GM21723 (cell line): ENCODE data around the gene KCNQ5.

Source experiments
- ATAC-seq: cut with Tn5 transposase; IDR thresholded peaks from one replicate; pipeline ENCODE4 v1.9.1; 2021; ENCODE audit warnings: mild to moderate bottlenecking, moderate library complexity; ENCODE audit not compliant: unreplicated experiment

The KCNQ5 gene

GRCh38 chr6:72832271-72832670, 210.4 kb downstream of the KCNQ5 start:
- no peak for ATAC-seq

GRCh38 chr6:72835749-72836148, 213.9 kb downstream of the KCNQ5 start:
- no peak for ATAC-seq

GRCh38 chr6:72836971-72837370, 215.1 kb downstream of the KCNQ5 start:
- ATAC-seq = no peak

GRCh38 chr6:72841195-72841594, 219.3 kb downstream of the KCNQ5 start:
- ATAC-seq = no peak

GRCh38 chr6:72842140-72842539, 220.3 kb downstream of the KCNQ5 start:
- ATAC-seq = no peak

- ATAC-seq = no peak
These were observed 222.8 kb downstream of the KCNQ5 start for GRCh38 chr6:72844614-72845013.

- no peak for ATAC-seq
These were observed 227.5 kb downstream of the KCNQ5 start for GRCh38 chr6:72849346-72849745.

GRCh38 chr6:72850040-72850439, 228.2 kb downstream of the KCNQ5 start:
- no peak for ATAC-seq

- no peak for ATAC-seq
These were observed 228.6 kb downstream of the KCNQ5 start for GRCh38 chr6:72850469-72850868.

GRCh38 chr6:72855471-72855870, 233.6 kb downstream of the KCNQ5 start:
- ATAC-seq = no peak

- ATAC-seq = no peak
These were observed 234.9 kb downstream of the KCNQ5 start for GRCh38 chr6:72856801-72857200.

GRCh38 chr6:72857791-72858585, 236.1 kb downstream of the KCNQ5 start:
- ATAC-seq = no peak

- no peak for ATAC-seq
These were observed 239.2 kb downstream of the KCNQ5 start for GRCh38 chr6:72861059-72861458.

- ATAC-seq = peak; percentile 77
These were observed 240.1 kb downstream of the KCNQ5 start for GRCh38 chr6:72861935-72862432.

GRCh38 chr6:72863131-72863530, 241.3 kb downstream of the KCNQ5 start:
- ATAC-seq = no peak

GRCh38 chr6:72864236-72864635, 242.4 kb downstream of the KCNQ5 start:
- no peak for ATAC-seq

- ATAC-seq = no peak
These were observed 242.9 kb downstream of the KCNQ5 start for GRCh38 chr6:72864799-72865198.

- ATAC-seq = no peak
These were observed 243.6 kb downstream of the KCNQ5 start for GRCh38 chr6:72865467-72865866.

- ATAC-seq = no peak
These were observed 247.8 kb downstream of the KCNQ5 start for GRCh38 chr6:72869621-72870020.

- no peak for ATAC-seq
These were observed 251.6 kb downstream of the KCNQ5 start for GRCh38 chr6:72873433-72873832.

GRCh38 chr6:72876256-72876655, 254.4 kb downstream of the KCNQ5 start:
- ATAC-seq = no peak

GRCh38 chr6:72886170-72886569, 264.3 kb downstream of the KCNQ5 start:
- ATAC-seq = no peak

GRCh38 chr6:72890233-72890632, 268.4 kb downstream of the KCNQ5 start:
- no peak for ATAC-seq
